ENCODE results near the gene ENTPD7. TPM values are rescaled to one million over a fixed set of nuclear protein-coding genes. Genes with fewer than 3 reads are reported as not detected.
A peak's percentile ranks its signal among the peaks of the same experiment; 100 is the strongest.

The ENTPD7 gene
- total and polyA plus RNA-seq, 8 donors, result 1.2 to 36.2 (median 12.2) TPM; not detected in 1

DNA sequence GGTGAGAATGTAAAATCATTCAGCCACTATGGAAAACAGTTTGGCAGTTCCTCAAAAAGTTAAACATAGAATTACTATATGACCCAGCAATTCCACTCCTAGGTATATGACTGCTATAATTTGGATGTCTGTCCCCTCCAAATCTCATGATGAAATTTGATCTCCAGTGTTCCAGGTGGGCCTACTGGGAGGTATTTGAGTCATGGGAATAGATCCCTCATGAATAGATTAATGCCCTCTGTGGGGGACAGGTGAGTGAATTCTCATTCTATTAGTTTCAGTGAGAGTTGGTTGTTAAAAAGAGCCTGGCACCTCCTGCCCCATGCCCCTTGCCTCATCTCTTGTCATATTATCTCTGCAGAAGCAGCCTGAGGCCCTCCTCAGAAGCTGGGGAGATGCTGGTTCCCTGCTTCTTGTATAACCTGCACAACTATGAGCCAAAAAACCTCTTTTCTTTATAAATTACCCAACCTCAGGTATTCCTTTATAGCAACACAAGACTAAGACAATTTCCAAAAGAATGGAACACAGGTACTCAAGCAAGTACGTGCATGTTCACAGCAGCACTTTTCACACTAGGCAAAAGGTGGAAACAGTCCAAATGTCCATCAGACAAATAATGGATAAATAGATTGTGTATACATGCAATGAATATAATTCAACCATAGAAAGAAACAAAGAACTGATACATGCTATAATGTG is 30.2 kb upstream of the ENTPD7 start:
- intact Hi-C loops (cut with DNase I; ENCODE audit: low total_unique reads), result no loop called here
- Histone ChIP-seq H3K27me3 (no peaks in the 10 kb centered on the region), H3K4me3 (no peak overlapping the region), H3K9me3 (no peaks in the 10 kb centered on the region), H3K36me3 (no peaks in the 10 kb centered on the region), H3K4me1 (no peaks in the 10 kb centered on the region), H3K27ac (no peak overlapping the region)
- WGBS, 5 donors, result 68 to 90% (median 80%) methylated on average over 1 of the region's 1 CpG
- TF ChIP-seq CTCF (IDR thresholded peaks at IDR 0.05) (no peak), POLR2A (IDR thresholded peaks at IDR 0.05) (no peak), EP300 (IDR thresholded peaks at IDR 0.05) (no peak), POLR2AphosphoS5 (IDR thresholded peaks at IDR 0.05) (no peak)
- no peak for DNase-seq

DNA sequence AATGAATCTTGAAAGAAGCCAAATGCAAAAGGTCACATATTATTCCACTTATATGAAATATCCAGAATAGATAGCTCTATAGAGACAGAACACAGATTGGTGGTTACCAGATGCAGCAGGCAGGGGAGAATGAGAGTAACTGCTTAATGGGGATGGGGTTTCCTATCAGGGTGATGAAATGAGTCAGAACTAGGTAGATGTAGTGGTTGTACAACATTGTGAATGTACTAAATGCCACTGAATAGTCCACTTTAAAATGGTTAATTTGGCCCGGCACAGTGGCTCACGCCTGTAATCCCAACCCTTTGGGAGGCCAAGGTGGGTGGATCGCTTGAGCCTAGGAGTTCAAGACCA is 29.7 kb upstream of the ENTPD7 start:
- intact Hi-C loops (cut with DNase I; ENCODE audit: low total_unique reads), result no loop called here

DNA sequence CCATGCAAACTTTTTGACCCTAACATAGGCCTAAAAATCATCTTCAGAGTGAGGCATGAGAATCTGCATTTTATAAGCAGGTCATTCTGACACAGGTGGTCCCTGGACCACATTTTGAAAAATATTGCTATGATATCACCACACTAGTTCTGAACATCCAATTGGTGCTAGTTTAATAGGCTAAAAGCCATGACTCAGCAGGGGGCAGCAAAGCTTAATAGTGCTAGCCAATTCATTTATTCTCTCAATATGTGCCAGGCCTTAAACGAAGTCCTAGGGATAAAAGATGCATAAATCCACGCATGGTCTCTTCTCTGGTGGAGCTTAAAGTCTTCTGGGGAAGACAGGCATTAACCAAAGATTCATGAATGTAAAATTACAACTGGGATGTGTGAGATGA is 28.9 kb upstream of the ENTPD7 start:
- no peaks in the 10 kb centered on the region for H3K4me1 ChIP-seq
- no peaks in the 10 kb centered on the region for H3K27me3 ChIP-seq
- intact Hi-C loops (cut with DNase I; ENCODE audit: low total_unique reads), result loop anchor here (10.0 kb wide), 1 partner anchor 84 kb away; no protein-coding TSS in a partner anchor
- no peak for TF ChIP-seq POLR2A (IDR thresholded peaks at IDR 0.05)
- no peak for TF ChIP-seq EP300 (IDR thresholded peaks at IDR 0.05)
- TF ChIP-seq POLR2AphosphoS5 (IDR thresholded peaks at IDR 0.05), result no peak
- TF ChIP-seq CTCF (IDR thresholded peaks at IDR 0.05), result peak in 4 of 7 experiments; percentile 16 to 57 (median 28)
- H3K27ac ChIP-seq, result no peak overlapping the region
- peak; percentile 58 to 76 for DNase-seq
- WGBS, 5 donors, result 7 to 20% (median 13%) methylated on average over 2 of the region's 2 CpGs
- H3K9me3 ChIP-seq, result no peaks in the 10 kb centered on the region
- no peaks in the 10 kb centered on the region for H3K36me3 ChIP-seq
- no peak overlapping the region for H3K4me3 ChIP-seq

More for the DNA sequence above, 29.7 kb upstream of the ENTPD7 start:
- 57 to 88% (median 62%) methylated on average over 2 to 3 of the region's 3 CpGs for WGBS, 5 donors
- TF ChIP-seq POLR2A (IDR thresholded peaks at IDR 0.05) (no peak), POLR2AphosphoS5 (IDR thresholded peaks at IDR 0.05) (no peak)
- H3K4me1 ChIP-seq, result no peaks in the 10 kb centered on the region
- no peak overlapping the region for H3K4me3 ChIP-seq
- H3K36me3 ChIP-seq, result no peaks in the 10 kb centered on the region
- H3K9me3 ChIP-seq, result no peaks in the 10 kb centered on the region
- no peak for DNase-seq
- no peaks in the 10 kb centered on the region for H3K27me3 ChIP-seq
- no peak overlapping the region for H3K27ac ChIP-seq

- no peak for TF ChIP-seq EP300 (IDR thresholded peaks at IDR 0.05)
- no peak for TF ChIP-seq POLR2A (IDR thresholded peaks at IDR 0.05)
- H3K36me3 ChIP-seq, result no peaks in the 10 kb centered on the region
- no peaks in the 10 kb centered on the region for H3K27me3 ChIP-seq
- intact Hi-C loops (cut with DNase I; ENCODE audit: low total_unique reads), result loop anchor here (10.0 kb wide), 1 partner anchor 84 kb away; no protein-coding TSS in a partner anchor
- H3K27ac ChIP-seq, result no peak overlapping the region
- no peaks in the 10 kb centered on the region for H3K4me1 ChIP-seq
- H3K9me3 ChIP-seq, result no peaks in the 10 kb centered on the region
- H3K4me3 ChIP-seq, result no peak overlapping the region
- no peak for DNase-seq
Observed at GRCh38 chr10:99630991-99631390, 28.3 kb upstream of the ENTPD7 start.

GRCh38 chr10:99631496-99631895 is 27.8 kb upstream of the ENTPD7 start:
- H3K27ac ChIP-seq, result no peak overlapping the region
- TF ChIP-seq EP300 (IDR thresholded peaks at IDR 0.05), result no peak
- no peak for TF ChIP-seq POLR2A (IDR thresholded peaks at IDR 0.05)
- no peak for TF ChIP-seq POLR2AphosphoS5 (IDR thresholded peaks at IDR 0.05)
- TF ChIP-seq CTCF (IDR thresholded peaks at IDR 0.05), result no peak
- H3K4me3 ChIP-seq, result no peak overlapping the region
- no peaks in the 10 kb centered on the region for H3K27me3 ChIP-seq
- no peak for DNase-seq
- no peaks in the 10 kb centered on the region for H3K9me3 ChIP-seq
- WGBS, 5 donors, result 85 to 94% (median 89%) methylated on average over 3 of the region's 3 CpGs
- H3K4me1 ChIP-seq, result no peaks in the 10 kb centered on the region
- intact Hi-C loops (cut with DNase I; ENCODE audit: low total_unique reads), result loop anchor here (10.0 kb wide), 1 partner anchor 83 kb away; no protein-coding TSS in a partner anchor
- H3K36me3 ChIP-seq, result no peaks in the 10 kb centered on the region

Measured in stomach (tissue), 9 donors.